HepG2 (cell line): Measurements from ENCODE around the gene BABAM1. TPM values are rescaled to one million over a fixed set of nuclear protein-coding genes. Genes with fewer than 3 reads are reported as not detected.

Source experiments
- ATAC-seq: fragments of 200-7000 bp; cut with Tn5 transposase; 3 replicates; pipeline ENCODE4 v1.9.1; 2020; ENCODE audit warnings: mild to moderate bottlenecking, moderate library complexity
- BruUV-seq: library from RNA; stranded (reverse); fragments of 400-500 nt; replicated peaks from 2 replicates; lab custom pipeline; 2021; lab: Mats Ljungman, UMichigan
- CTCF ChIA-PET: fragments of 300-600 bp; formaldehyde crosslinking; extraction: SDS; loops from one replicate; lab custom pipeline; 2021; ENCODE audit warnings: low total read pairs, inconsistent platforms, low intra/inter-chr PET ratio; lab: Yijun Ruan, JAX
- POLR2A ChIA-PET: fragments of 350-600 bp; sonication (Branson Sonifier 250); formaldehyde crosslinking; loops from one replicate; lab custom pipeline; 2020; ENCODE audit warnings: antibody characterized with exemption, inconsistent platforms; lab: Yijun Ruan, JAX
- DNase-seq: peaks from one replicate; pipeline ENCODE4 v3.0.0-alpha.2; 2015; ENCODE audit warnings: low spot score
- FAIRE-seq: peaks from 3 replicates; lab custom pipeline; 2011; peaks lifted over from hg19 to GRCh38; lab: Jason Lieb, UNC
- H2AFZ ChIP-seq: one replicate; pipeline ENCODE4 v1.6.1; 2011; ENCODE audit warnings: low read length, inconsistent platforms
- H3K27ac ChIP-seq: fragments of 300-600 bp; 3 replicates; pipeline ENCODE4 v1.8.0; 2011; ENCODE audit warnings: mixed run types, mild to moderate bottlenecking, mixed read lengths, low read length, inconsistent platforms; ENCODE audit not compliant: insufficient read depth; ENCODE audit errors: extremely low read length
- H3K27me3 ChIP-seq, 2 experiments: fragments of 200-600 bp in 1 of 2; 2 replicates in 1 of 2; 3 replicates in 1 of 2; pipeline versions ENCODE4 v1.6.0 to v1.8.0; 2011; ENCODE audit warnings: low read length in 2 of 2, mild to moderate bottlenecking in 2 of 2, moderate library complexity in 2 of 2, inconsistent platforms in 1 of 2; ENCODE audit not compliant: insufficient read depth in 2 of 2, control insufficient read depth in 1 of 2
- H3K36me3 ChIP-seq, 2 experiments: fragments of 200-600 bp in 1 of 2; replicated peaks in 1 of 2; 2 replicates in 1 of 2; 3 replicates in 1 of 2; pipeline versions ENCODE4 v1.5.1 to v1.8.0; 2011; ENCODE audit warnings: low read length in 2 of 2, inconsistent platforms in 1 of 2; ENCODE audit not compliant: insufficient read depth in 2 of 2, control insufficient read depth in 1 of 2
- H3K4me1 ChIP-seq: 2 replicates; pipeline ENCODE4 v1.5.1; 2012; ENCODE audit warnings: low read length, inconsistent platforms; ENCODE audit not compliant: insufficient read depth
- H3K4me2 ChIP-seq: 2 replicates; pipeline ENCODE4 v1.6.0; 2011; ENCODE audit warnings: low read depth, low read length, inconsistent platforms
- H3K4me3 ChIP-seq, 3 experiments: fragments of 200-600 bp in 1 of 3; sonication (generic), shearing (Covaris generic) in 1 of 3; replicated peaks in 1 of 3; 2 replicates each; pipeline ENCODE4 v1.5.1; 2011 to 2016; ENCODE audit warnings: low read length in 3 of 3, inconsistent platforms in 2 of 3, low read depth in 2 of 3, mild to moderate bottlenecking in 2 of 3, control low read depth in 1 of 3, mixed read lengths in 1 of 3; ENCODE audit not compliant: insufficient read depth in 1 of 3
- H3K79me2 ChIP-seq: one replicate; pipeline ENCODE4 v1.6.1; 2011; ENCODE audit warnings: low read length, inconsistent platforms; ENCODE audit not compliant: insufficient read depth
- H3K9ac ChIP-seq: 2 replicates; pipeline ENCODE4 v1.6.0; 2011; ENCODE audit warnings: mild to moderate bottlenecking, low read depth, low read length, inconsistent platforms; ENCODE audit not compliant: insufficient read depth
- H3K9me3 ChIP-seq: 2 replicates; pipeline ENCODE4 v1.5.1; 2012; ENCODE audit warnings: mild to moderate bottlenecking, low read length
- H4K20me1 ChIP-seq: 2 replicates; pipeline ENCODE4 v1.6.0; 2011; ENCODE audit warnings: inconsistent platforms, mild to moderate bottlenecking, low read length, moderate library complexity; ENCODE audit not compliant: insufficient read depth
- ADNP ChIP-seq: sonication (generic); formaldehyde crosslinking; IDR thresholded peaks from 2 replicates; pipeline ENCODE4 v1.4.0; 2020; ENCODE audit warnings: missing genetic modification reagents
- HNF1B ChIP-seq: sonication (generic); formaldehyde crosslinking; IDR thresholded peaks from 2 replicates; pipeline ENCODE4 v1.5.1; 2020; ENCODE audit warnings: mild to moderate bottlenecking, moderate library complexity, missing genetic modification reagents
- HNRNPLL ChIP-seq: fragments of 200-400 bp; formaldehyde crosslinking; IDR thresholded peaks from 2 replicates; pipeline ENCODE4 v1.6.1; 2017; ENCODE audit warnings: mild to moderate bottlenecking, low read depth, low read length; ENCODE audit not compliant: poor library complexity, severe bottlenecking
- HOXA3 ChIP-seq: sonication (generic); formaldehyde crosslinking; IDR thresholded peaks from 2 replicates; pipeline ENCODE4 v1.5.0; 2020; ENCODE audit warnings: missing genetic modification reagents
- MAZ ChIP-seq, 2 experiments: sonication (generic) in 1 of 2; formaldehyde crosslinking in 1 of 2; IDR thresholded peaks; 2 replicates each; pipeline versions ENCODE4 v1.5.0 to v1.6.1; 2012 to 2020; ENCODE audit warnings: low read depth in 2 of 2, mild to moderate bottlenecking in 2 of 2, borderline replicate concordance in 1 of 2, improper control_type of control experiment in 1 of 2, low read length in 1 of 2, missing genetic modification reagents in 1 of 2, moderate library complexity in 1 of 2
- MED8 ChIP-seq: sonication (generic); formaldehyde crosslinking; IDR thresholded peaks from 2 replicates; pipeline ENCODE4 v1.8.1; 2023; ENCODE audit warnings: mild to moderate bottlenecking, missing genetic modification reagents; ENCODE audit not compliant: insufficient replicate concordance
- YY1 ChIP-seq: IDR thresholded peaks from 2 replicates; pipeline ENCODE4 v1.6.1; 2011; ENCODE audit warnings: low read length, low read depth, moderate library complexity, mild to moderate bottlenecking; ENCODE audit not compliant: insufficient read depth, insufficient replicate concordance
- ZBTB26 ChIP-seq: IDR thresholded peaks from 2 replicates; pipeline ENCODE4 v1.6.1; 2016; ENCODE audit warnings: missing compliant biosample characterization, missing genetic modification reagents, borderline replicate concordance
- ZNF609 ChIP-seq: sonication (generic); formaldehyde crosslinking; IDR thresholded peaks from 2 replicates; pipeline ENCODE4 v1.4.0; 2020; ENCODE audit warnings: mild to moderate bottlenecking, missing genetic modification reagents, borderline replicate concordance
- WGBS: methylation state at CpG from one replicate; pipeline ENCODE4 v1.1.6; 2017; ENCODE audit warnings: low lambda C conversion rate; 5-methylcytosine and 5-hydroxymethylcytosine counted together
- in situ Hi-C: cut with HindIII; loops from 2 replicates; pipeline ENCODE4 v1.10.0; 2017; ENCODE audit warnings: low pct_unique_long_range_greater_than_20kb; ENCODE audit not compliant: extremely low pct_ligation_motif_present
- intact Hi-C: fragments of 100-400 bp; cut with micrococcal nuclease; formaldehyde crosslinking; loops from one replicate; pipeline ENCODE4 v1.10.0; 2022; ENCODE audit not compliant: unreplicated experiment
- polyA plus RNA-seq, 8 experiments: library from polyadenylated mRNA; depleted of rRNA in 3 of 8; stranded (reverse) in 7 of 8; unstranded in 1 of 8; fragments of >200 nt; fragmentation: Illumina TruSeq in 4 of 8; extraction: Trizol in 4 of 8; gene quantifications; 2 replicates each; pipeline versions ENCODE4 v1.2.1 to v1.2.3, GENCODE V29; 2011 to 2016; ENCODE audit warnings: low read depth in 4 of 8, missing spikeins in 1 of 8, mixed read lengths in 1 of 8; ENCODE audit not compliant: insufficient read depth in 1 of 8
- total RNA-seq, 5 experiments: library from RNA; depleted of rRNA; stranded (reverse); fragments of >200 nt; fragmentation: Illumina TruSeq; extraction: Trizol; gene quantifications; 2 replicates each; pipeline ENCODE4 v1.2.3, GENCODE V29; 2016; ENCODE audit warnings: low read depth in 1 of 5
- TF ChIP-seq, protein P1 (sequence below): sonication (generic); formaldehyde crosslinking; IDR thresholded peaks from 2 replicates; pipeline ENCODE4 v1.8.1; 2023; ENCODE audit warnings: mild to moderate bottlenecking, inconsistent platforms, moderate library complexity, missing genetic modification reagents, borderline replicate concordance

BABAM1 gene
- total and polyA plus RNA-seq, 2 of the 13 experiments (the other 11 are each of a cell fraction or from before 2014, with no cell fraction given), result 70.0 to 82.0 TPM

- ATAC-seq (no peak), FAIRE-seq (no peak), DNase-seq (no peak)
- H3K9me3 ChIP-seq, result no peaks in the 10 kb centered on the region
- H3K4me2 ChIP-seq, result peak overlapping the region; percentile 54
- no peak overlapping the region for H3K27ac ChIP-seq
- in situ Hi-C loops (no loop called here), intact Hi-C loops (no loop called here)
- H3K79me2 ChIP-seq, result peaks cover 13% of the 10 kb centered on the region
- H3K4me3 ChIP-seq, result peak overlapping the region in 2 of 3 experiments; percentile 9 to 27; a peak in 2 of 6 replicates
- no peak overlapping the region for H2AFZ ChIP-seq
- ChIA-PET POLR2A (interaction anchor here (1.4 to 3.4 kb wide), 4 partner anchors 9 to 49 kb away, joined by 5 to 13 read pairs (median 6); partner anchors contain the start of gene USE1), CTCF (no interaction called here)
- peaks cover 0 to 6% of the 10 kb centered on the region in 2 experiments; a peak in 2 of 5 replicates for H3K27me3 ChIP-seq
- peaks cover 66% of the 10 kb centered on the region for H3K4me1 ChIP-seq
- H3K9ac ChIP-seq, result peak overlapping the region; percentile 42; the same call in 1 of the 2 replicates
- no peaks in the 10 kb centered on the region for H4K20me1 ChIP-seq
- WGBS, result 68% methylated on average over 18 of the region's 23 CpGs
- peaks cover 0 to 4% of the 10 kb centered on the region in 2 experiments; a peak in 1 of 5 replicates for H3K36me3 ChIP-seq
- BruUV-seq, result no TSS peak
- TF ChIP-seq ADNP (0 out of 2 replicates have a peak, but pooled peaks have one; percentile 43), HNF1B (CRISPR knock-in tag) (0 out of 2 replicates have a peak, but pooled peaks have one; percentile 9), MAZ (IDR thresholded peaks at IDR 0.05; ENCODE audit: borderline replicate concordance, low read depth, low read length) (no peak), MAZ (CRISPR knock-in tag; IDR thresholded peaks at IDR 0.05; ENCODE audit: low read depth) (no peak), HNRNPLL (peak; percentile 17), ZNF609 (CRISPR knock-in tag) (no peak), YY1 (no peak), HOXA3 (no peak), ZBTB26 (CRISPR knock-in tag) (no peak), MED8 (CRISPR knock-in tag) (no peak)
- TF ChIP-seq, protein P1, sequence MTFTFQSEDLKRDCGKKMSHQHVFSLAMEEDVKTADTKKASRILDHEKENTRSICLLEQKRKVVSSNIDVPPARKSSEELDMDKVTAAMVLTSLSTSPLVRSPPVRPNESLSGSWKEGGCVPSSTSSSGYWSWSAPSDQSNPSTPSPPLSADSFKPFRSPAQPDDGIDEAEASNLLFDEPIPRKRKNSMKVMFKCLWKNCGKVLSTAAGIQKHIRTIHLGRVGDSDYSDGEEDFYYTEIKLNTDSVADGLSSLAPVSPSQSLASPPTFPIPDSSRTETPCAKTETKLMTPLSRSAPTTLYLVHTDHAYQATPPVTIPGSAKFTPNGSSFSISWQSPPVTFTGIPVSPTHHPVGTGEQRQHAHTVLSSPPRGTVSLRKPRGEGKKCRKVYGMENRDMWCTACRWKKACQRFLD, result no peak
Measured at GRCh38 chr19:17263712-17264640, 3.3 kb upstream of the BABAM1 start.
